GM10266 (cell line): ENCODE results near the gene CHCHD3.

ENCODE experiments used
- DNase-seq: peaks from one replicate; pipeline ENCODE4 v3.0.0; 2012; ENCODE audit errors: extremely low spot score
- CTCF ChIP-seq: IDR thresholded peaks from 2 replicates; pipeline ENCODE4 v1.5.1; 2012; ENCODE audit warnings: mild to moderate bottlenecking, low read depth; ENCODE audit not compliant: control insufficient read depth, insufficient read depth; ENCODE audit errors: missing control alignments

CHCHD3 gene

DNA sequence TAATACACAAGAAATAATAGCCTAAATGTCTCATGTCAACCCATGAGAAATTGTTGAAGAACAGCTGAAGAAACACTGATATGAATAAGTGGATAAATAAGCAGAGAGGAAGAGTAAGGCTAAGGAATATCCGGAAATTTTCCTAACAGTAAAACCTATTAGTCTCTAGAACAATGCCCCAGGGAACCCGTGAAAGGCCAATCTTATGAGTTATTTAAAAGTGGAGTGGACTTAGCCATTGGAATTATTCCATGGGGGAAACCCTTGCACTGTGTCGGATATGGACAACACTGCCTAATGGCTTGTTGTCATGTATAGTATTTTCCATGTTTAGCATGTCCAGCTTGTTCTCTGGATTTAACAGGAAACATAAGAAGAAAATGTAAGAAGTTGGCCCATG is 288.4 kb downstream of the CHCHD3 start:
- no peak for TF ChIP-seq CTCF
- no peak for DNase-seq

DNA sequence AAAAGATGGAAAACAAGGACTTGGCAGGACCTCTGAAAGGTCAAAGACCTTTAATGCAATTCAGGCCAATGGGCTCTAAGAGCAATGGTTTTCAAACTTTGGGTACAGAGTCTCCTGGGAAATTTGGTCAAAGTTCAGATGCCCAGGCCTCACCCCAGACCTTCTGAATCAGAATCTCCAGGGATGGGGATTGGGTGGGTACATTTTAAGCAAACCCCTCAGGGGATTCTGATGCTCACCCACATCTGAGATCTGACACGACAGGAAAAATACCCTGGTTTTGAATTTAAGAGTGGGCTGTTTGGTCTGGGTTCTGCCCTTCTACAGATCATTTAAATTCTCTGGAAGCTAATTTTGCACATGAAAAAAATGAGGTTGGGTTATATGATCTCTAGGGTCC is 290.9 kb downstream of the CHCHD3 start:
- no peak for TF ChIP-seq CTCF
- DNase-seq, result no peak

DNA sequence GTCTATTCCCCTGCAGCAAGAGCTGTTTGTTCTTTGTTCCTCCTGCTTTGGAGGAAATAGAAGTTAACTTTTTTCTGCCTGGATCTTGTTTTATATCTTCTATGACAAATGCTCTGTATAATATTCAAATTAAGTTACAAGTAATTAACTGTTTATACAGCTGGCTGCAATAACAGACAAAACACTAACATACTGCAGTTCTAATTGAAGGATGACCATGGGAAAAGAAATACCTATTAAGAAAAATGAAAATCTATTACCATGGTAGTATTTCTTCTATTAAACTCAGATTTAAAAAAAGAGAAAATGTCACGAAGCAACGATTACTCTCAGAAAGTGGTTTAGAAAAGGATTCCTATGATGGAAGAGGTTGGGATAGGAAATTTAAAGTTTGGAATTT is 291.8 kb downstream of the CHCHD3 start:
- no peak for TF ChIP-seq CTCF
- DNase-seq, result no peak

DNA sequence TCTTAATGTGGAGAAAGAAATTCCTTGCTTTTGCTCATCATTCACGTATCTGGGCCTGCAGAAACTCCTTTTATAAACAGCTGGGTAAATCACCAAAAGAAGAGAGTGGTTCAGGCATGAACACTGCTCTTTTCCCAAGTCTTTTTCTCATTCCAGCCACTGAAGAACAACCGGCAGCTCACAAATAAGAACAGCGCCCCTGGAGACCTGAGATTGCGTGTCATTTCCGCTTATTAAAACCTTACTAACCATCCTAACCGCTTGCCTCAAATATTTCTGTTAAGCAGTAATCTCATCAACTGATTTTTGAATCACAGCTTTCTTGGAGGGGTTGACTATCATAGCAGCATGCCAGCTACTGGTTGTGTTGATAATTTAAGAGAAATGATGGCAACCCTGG is 292.6 kb downstream of the CHCHD3 start:
- TF ChIP-seq CTCF, result no peak
- DNase-seq, result no peak

GRCh38 chr7:132785870-132786269 is 296.0 kb downstream of the CHCHD3 start:
- DNase-seq, result no peak
- TF ChIP-seq CTCF, result no peak

DNA sequence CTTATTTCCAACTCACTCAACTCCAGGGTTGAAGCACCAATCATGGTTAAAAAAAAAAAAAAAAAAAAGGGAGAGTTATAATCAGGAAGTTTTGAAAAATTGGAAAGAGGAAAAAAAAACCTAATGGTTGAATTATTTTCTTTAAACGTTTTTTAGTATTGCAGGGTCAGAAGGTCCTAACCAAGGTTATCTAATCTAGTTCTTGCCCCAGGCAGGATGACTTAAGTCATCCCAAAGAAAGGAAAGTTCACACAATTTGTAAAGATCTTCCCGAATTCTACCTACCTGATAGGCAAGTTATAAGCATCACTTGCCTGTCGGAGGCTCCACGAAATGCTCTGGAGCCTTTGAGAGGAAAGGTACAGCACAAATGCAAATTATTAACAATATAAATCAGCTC is 297.5 kb downstream of the CHCHD3 start:
- TF ChIP-seq CTCF, result no peak
- DNase-seq, result no peak

- TF ChIP-seq CTCF, result no peak
- DNase-seq, result no peak
These were observed 298.1 kb downstream of the CHCHD3 start for GRCh38 chr7:132783824-132784223.
